ENCODE measurements around the gene SPATS2.

DNA sequence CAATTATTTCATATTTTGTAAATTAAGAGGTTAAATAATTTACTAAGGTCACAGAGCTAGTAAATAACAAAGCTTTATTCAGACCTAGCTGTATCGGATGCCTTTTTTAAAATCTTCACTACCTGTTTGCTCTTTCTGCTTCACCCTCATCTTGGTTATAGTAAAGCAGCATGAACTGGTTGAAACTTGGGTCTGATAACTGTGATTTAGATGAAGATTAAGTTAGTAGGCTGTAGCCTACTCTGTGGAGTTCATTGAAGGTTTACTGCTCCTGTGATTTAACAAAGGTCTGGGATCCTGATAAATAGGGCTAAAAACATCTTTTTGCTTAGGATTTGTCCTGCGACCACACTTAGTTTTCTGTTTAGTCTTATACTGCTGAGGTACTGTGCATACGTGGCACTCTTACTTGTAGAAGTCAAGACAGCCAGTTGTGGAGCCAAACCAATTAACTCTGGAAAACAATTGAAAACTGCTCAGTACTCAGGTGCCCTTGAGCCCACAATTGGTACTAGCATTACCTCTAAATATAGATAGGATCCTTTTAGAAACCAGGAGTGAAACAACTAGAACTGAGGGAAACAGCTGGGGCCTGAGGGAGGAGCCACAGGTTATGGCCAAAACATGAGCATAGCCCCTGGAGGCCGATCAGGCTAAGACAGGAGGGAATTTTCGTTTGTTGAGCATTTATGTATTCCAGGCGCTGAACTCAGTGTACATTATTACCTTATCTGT lies 2.3 kb downstream of the SPATS2 start:
- TF ChIP-seq CTCF (tag by site-specific recombination; IDR thresholded peaks at IDR 0.05) (peak; percentile 18; the same call in 1 of the 2 replicates), ZNF184 (tag by site-specific recombination; IDR thresholded peaks at IDR 0.05) (no peak)
- TF ChIP-seq, protein P1, sequence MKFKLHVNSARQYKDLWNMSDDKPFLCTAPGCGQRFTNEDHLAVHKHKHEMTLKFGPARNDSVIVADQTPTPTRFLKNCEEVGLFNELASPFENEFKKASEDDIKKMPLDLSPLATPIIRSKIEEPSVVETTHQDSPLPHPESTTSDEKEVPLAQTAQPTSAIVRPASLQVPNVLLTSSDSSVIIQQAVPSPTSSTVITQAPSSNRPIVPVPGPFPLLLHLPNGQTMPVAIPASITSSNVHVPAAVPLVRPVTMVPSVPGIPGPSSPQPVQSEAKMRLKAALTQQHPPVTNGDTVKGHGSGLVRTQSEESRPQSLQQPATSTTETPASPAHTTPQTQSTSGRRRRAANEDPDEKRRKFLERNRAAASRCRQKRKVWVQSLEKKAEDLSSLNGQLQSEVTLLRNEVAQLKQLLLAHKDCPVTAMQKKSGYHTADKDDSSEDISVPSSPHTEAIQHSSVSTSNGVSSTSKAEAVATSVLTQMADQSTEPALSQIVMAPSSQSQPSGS (tag by site-specific recombination; IDR thresholded peaks at IDR 0.05; ENCODE audit: low read depth), result no peak
